ENCODE results near the gene ADH1C. TPM values are rescaled to one million over a fixed set of nuclear protein-coding genes. Genes with fewer than 3 reads are reported as not detected.

Gene ADH1C
- total RNA-seq, 1 donor from 2014 or later = 75.2 TPM

DNA sequence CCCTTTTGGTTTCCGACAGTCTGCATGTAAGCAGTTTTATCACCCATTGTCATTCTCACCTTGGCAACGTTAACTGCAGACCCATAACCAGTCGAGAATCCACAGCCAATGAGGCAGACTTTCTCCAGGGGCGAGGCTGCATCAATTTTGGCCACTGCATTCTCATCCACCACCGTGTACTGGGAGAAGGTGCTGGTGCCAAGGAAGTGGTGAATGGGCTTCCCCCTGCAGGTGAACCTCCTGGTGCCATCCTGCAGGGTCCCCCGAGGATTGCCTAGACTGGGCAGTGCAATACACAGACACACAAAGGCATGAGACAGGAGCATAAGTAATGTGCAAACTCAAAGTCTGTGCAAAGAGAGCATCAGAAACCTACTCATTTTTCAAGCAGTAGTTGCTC is 36.7 kb downstream of the ADH1C start:
- ATAC-seq = no peak
- no peak for DNase-seq (ENCODE audit: low spot score)
- intact Hi-C loops (cut with DNase I) = no loop called here

DNA sequence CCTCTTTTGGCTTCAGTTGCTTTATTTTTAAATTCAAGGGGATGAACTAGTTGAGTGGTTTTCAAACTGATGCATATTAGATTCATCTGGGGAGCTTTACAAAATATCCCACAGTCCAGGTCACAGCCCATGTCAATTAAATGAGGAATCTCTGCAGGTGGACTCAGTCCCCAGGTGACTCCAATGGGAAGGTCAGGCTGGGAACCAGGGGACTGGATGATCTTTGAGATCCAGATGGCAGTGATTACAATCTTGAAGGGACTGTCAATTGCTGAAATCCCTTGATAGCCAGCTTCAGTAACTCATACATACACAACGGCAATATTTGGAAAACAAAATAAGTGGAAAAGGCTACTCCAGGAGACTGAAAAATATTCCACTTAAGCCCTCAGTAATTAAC is 38.3 kb downstream of the ADH1C start:
- no peak for DNase-seq (ENCODE audit: low spot score)
- peak; percentile 11 for ATAC-seq
- intact Hi-C loops (cut with DNase I) = no loop called here

DNA sequence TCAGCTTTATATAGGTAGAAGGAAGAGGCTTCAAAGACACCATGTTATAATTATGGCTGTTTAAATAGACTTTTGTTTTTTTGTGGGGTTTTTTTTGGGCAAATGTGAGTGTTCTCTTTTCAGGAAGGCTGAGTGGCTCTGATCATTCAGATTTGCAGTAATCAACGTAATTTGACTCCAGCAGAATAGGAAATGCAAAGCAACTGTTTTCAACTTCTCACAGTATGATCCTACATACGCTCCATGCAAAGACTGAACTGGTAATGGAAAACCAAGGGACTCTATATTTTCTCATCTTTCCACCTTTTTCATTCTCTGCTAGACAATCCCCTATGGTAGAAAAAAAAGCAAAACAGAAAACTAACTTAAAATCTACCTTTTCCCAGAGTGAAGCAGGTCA is 42.2 kb downstream of the ADH1C start:
- intact Hi-C loops (cut with DNase I) = no loop called here

DNA sequence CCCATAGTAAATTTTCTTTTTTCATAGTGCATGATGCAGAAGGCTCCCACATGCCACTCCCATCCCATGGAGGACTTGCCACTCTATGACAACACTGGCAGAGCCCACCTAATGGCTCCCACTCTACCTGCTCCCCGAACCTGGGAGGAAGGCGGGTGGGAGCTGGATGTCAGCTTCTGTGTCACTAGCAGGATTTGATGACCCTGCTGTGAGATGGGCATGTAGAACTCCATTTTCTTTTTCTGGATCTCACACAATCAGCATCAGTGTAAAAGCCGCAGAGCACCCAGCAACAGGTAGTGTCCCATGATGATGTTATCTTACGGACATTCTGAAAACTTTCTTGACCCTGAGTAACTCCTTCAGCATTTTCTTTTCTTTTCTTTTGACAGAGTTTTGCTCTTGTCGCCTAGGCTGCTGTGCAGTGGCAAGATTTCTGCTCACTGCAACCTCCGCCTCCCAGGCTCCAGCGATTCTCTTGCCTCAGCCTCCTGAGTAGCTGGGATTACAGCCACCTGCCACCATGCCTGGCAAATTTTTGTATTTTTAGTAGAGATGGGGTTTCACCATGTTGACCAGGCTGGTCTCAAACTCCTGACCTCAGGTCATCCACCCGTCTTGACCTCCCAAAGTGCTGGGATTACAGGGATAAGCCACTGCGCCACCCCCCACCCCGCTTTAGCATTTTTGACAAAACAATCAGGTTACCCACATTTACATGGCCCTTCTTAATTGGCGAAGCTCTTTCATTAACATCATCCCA is 46.7 kb downstream of the ADH1C start:
- DNase-seq (ENCODE audit: low spot score) (peak; percentile 57), ATAC-seq (peak; percentile 44)
- intact Hi-C loops (cut with DNase I) = no loop called here

More for the DNA sequence above, 42.2 kb downstream of the ADH1C start:
- ATAC-seq (no peak), DNase-seq (ENCODE audit: low spot score) (no peak)

DNA sequence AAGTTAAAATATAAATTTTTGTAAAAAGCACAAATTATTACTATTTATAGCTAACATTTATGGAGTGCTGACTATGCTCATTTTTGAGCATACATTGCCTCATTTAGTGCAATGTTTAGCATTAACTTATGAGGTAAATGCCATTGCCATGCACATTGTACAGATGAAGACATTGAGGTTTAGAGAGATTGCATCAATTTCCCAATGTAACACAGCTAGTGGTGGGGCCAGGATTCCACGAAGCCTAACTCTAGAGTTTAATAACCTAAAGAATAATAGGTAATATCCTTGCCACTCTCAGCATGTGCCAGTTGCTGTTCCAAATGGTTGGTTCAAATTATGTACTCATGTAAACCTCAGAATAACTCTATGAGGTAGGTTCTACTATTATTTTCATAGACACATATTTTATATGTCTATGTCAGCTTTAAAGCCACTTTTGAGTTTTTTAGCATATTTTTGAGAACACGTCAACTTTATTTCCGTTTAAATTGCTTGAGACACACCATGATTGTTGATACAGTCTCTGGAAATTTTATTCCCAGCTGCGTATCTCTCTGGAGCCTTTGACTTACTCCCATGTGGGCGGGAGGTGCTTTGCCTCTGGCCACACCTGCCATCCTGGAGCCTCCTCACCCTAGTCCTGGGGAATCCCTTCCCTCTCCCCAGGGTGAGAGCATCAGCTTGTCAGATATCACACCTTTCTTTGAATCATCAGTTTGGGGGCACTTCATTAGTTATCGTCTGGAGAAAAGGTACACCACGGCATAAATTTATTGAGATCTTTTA is 51.0 kb downstream of the ADH1C start:
- DNase-seq (ENCODE audit: low spot score) = no peak
- intact Hi-C loops (cut with DNase I) = no loop called here

DNA sequence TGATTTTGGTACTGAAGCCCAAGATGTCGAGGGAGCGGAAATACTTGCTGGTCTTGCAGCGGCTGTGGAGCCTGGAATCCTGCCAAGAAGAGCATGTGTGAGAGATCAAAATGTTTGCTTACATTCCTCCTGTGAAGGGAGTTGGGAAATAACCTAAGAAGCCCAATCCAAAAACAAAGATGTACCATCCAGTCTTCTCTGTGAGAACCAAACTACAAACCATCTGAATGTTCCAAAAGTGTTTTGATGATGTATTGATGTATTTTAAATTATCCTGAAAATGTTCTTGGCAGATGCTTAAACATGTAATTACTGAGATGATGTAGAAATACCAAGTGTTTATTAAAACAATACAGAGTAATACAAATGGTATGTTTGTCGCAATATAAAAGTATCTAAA is 51.6 kb downstream of the ADH1C start:
- DNase-seq (ENCODE audit: low spot score) = peak; percentile 91
- intact Hi-C loops (cut with DNase I) = no loop called here
- ATAC-seq = peak; percentile 92

More for the DNA sequence above, 51.0 kb downstream of the ADH1C start:
- ATAC-seq = no peak

DNA sequence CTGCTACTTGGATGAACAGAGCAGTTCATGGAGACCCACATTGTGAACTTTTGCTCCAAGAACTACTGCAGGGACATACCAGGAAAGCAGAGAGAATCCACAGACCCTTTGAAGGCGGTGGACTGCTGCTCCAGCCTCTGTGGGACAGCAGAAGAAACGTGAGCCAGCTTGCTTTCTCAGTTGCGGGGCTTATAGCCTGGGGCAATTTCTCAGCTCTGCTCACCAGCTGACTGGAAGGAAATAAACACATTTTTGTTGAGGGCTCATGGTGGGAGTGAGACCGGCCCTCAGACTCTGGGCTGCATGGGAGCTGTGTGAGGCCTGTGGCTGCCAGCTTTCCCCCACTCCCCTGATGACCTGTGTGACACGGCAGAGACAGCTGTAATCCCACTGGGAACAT is 59.2 kb downstream of the ADH1C start:
- no peak for DNase-seq (ENCODE audit: low spot score)
- intact Hi-C loops (cut with DNase I) = no loop called here
- ATAC-seq = no peak

DNA sequence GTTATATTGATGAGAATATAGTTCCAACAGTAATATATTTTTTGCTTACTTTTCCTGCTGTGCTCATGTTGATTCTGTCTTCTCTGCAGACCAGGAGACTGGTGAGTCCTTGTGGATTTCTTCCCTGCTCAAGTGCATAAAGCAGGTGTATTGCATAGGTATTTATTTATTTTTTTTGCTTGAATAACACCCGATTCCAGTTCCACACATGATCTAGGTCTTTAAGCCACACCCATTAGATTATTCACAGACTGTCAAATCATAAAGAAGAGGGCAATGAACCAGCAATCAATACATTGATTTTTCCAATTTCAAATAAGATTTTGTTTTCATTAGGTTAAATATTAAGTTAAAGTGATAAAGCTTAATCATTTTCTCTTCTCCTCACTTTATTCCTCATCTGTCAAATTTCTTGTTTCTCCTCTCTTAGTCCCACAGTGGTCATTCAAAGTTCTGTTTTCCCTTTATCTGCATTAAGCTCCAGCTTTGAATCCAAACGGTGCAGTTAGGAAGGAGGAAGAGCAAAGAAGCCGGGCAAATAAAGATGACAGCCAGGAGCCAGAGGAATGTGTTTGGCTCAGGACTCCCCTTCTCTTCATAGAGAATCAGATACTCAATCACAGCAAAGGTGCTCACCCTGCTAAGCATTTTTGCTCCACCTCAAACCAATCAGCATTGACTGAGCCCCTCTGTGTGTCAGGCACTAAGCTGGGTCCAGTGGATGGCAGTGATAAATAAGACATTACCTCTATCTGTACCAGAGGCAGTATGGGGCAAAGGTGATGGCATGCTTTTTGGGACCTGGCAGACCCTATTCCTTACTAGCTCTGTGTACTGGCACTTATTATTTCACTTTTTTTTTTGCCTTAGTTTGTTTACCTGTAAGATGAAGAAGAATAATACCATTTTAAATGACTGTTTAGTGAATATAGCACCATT is 61.4 kb downstream of the ADH1C start, which contains the start of gene ADH1A:
TSS of gene ADH1A (minus strand) at position 138 of the 939 bp plus-strand sequence. CDS start at position 67, 71 bp downstream.
- DNase-seq (ENCODE audit: low spot score) = no peak
- intact Hi-C loops (cut with DNase I) = no loop called here
- peak; percentile 39 for ATAC-seq

Other genes with a start within 250 kb of the ADH1C start
- 1.8 TPM for gene ADH4, start 208.4 kb downstream of the ADH1C start, total RNA-seq
- not detected for gene ADH6, start 133.5 kb downstream of the ADH1C start, total RNA-seq
- 2.8 TPM for gene ADH1A, start 61.8 kb downstream of the ADH1C start, total RNA-seq
- 710 TPM for gene ADH1B, start 31.3 kb downstream of the ADH1C start, total RNA-seq
- not detected for gene ADH7, start 82.6 kb upstream of the ADH1C start, total RNA-seq
- gene C4orf17, start 158.3 kb upstream of the ADH1C start, total RNA-seq = not detected
- gene TRMT10A, start 211.3 kb upstream of the ADH1C start, total RNA-seq = 4.9 TPM
- 0.49 TPM for gene MTTP, start 222.1 kb upstream of the ADH1C start, total RNA-seq